HEK293T (cell line): ENCODE data around the gene PBX1.

Source experiments
- CTCF ChIA-PET: fragments of 350-600 bp; formaldehyde crosslinking; extraction: SDS; loops from one replicate; lab custom pipeline; 2021; ENCODE audit warnings: antibody characterized with exemption, inconsistent platforms; lab: Yijun Ruan, JAX
- POLR2A ChIA-PET: fragments of 350-600 bp; formaldehyde crosslinking; extraction: SDS; loops from one replicate; lab custom pipeline; 2020; ENCODE audit warnings: antibody characterized with exemption, inconsistent platforms; lab: Yijun Ruan, JAX
- DNase-seq: peaks from one replicate; pipeline ENCODE4 v3.0.0; 2012; ENCODE audit warnings: mixed read lengths; ENCODE audit errors: extremely low spot score
- ARNT ChIP-seq: fragments of 450-650 bp; IDR thresholded peaks from 2 replicates; pipeline ENCODE4 v1.6.1; 2017; ENCODE audit warnings: mild to moderate bottlenecking
- BHLHE40 ChIP-seq: fragments of 450-650 bp; IDR thresholded peaks from 2 replicates; pipeline ENCODE4 v1.6.1; 2016; ENCODE audit warnings: mild to moderate bottlenecking, moderate library complexity, borderline replicate concordance
- CTBP1 ChIP-seq: fragments of 450-650 bp; IDR thresholded peaks from 2 replicates; pipeline ENCODE4 v1.6.1; 2016; ENCODE audit warnings: borderline replicate concordance
- ELF4 ChIP-seq: fragments of 450-650 bp; IDR thresholded peaks from 2 replicates; pipeline ENCODE4 v1.6.1; 2017; ENCODE audit warnings: antibody characterized with exemption
- FOXA1 ChIP-seq: fragments of 450-650 bp; IDR thresholded peaks from 2 replicates; pipeline ENCODE4 v1.6.1; 2016; ENCODE audit warnings: mild to moderate bottlenecking
- FOXK2 ChIP-seq: fragments of 450-650 bp; IDR thresholded peaks from 2 replicates; pipeline ENCODE4 v1.6.1; 2016; ENCODE audit warnings: mild to moderate bottlenecking
- FOXM1 ChIP-seq: fragments of 450-650 bp; IDR thresholded peaks from 2 replicates; pipeline ENCODE4 v1.6.1; 2017; ENCODE audit warnings: mild to moderate bottlenecking, borderline replicate concordance
- HDGF ChIP-seq: fragments of 450-650 bp; IDR thresholded peaks from 2 replicates; pipeline ENCODE4 v1.6.1; 2017; ENCODE audit warnings: antibody characterized with exemption, borderline replicate concordance
- L3MBTL2 ChIP-seq: fragments of 450-650 bp; conservative IDR thresholded peaks from 2 replicates; pipeline ENCODE4 v1.6.1; 2016; ENCODE audit warnings: mild to moderate bottlenecking
- LEF1 ChIP-seq: fragments of 450-650 bp; IDR thresholded peaks from 2 replicates; pipeline ENCODE4 v1.6.1; 2017; ENCODE audit warnings: mild to moderate bottlenecking, borderline replicate concordance
- NFRKB ChIP-seq: fragments of 450-650 bp; IDR thresholded peaks from 2 replicates; pipeline ENCODE4 v1.6.1; 2016; ENCODE audit warnings: mild to moderate bottlenecking, moderate library complexity
- PKNOX1 ChIP-seq: fragments of 450-650 bp; IDR thresholded peaks from 2 replicates; pipeline ENCODE4 v1.6.1; 2016
- SP1 ChIP-seq: fragments of 450-650 bp; IDR thresholded peaks from 2 replicates; pipeline ENCODE4 v1.6.1; 2017
- SUZ12 ChIP-seq: fragments of 450-650 bp; IDR thresholded peaks from 2 replicates; pipeline ENCODE4 v1.6.1; 2016; ENCODE audit warnings: mild to moderate bottlenecking
- TARDBP ChIP-seq: fragments of 450-650 bp; IDR thresholded peaks from 2 replicates; pipeline ENCODE4 v1.6.1; 2016
- ZNF384 ChIP-seq: fragments of 450-650 bp; IDR thresholded peaks from 2 replicates; pipeline ENCODE4 v1.6.1; 2016

The PBX1 gene

GRCh38 chr1:164653705-164654104 is 94.7 kb downstream of the PBX1 start:
- ChIA-PET POLR2A (interaction anchor here (0.6 kb wide), 1 partner anchor 115 kb away, joined by 4 read pairs; no protein-coding TSS in a partner anchor), CTCF (interaction anchor here (0.8 kb wide), 1 partner anchor 12 kb away, joined by 3 read pairs; no protein-coding TSS in a partner anchor)
- no peak for DNase-seq
- TF ChIP-seq BHLHE40 (no peak), FOXA1 (no peak), FOXM1 (no peak), PKNOX1 (no peak), NFRKB (no peak), HDGF (no peak), SUZ12 (no peak), CTBP1 (no peak), LEF1 (no peak), L3MBTL2 (no peak), ZNF384 (no peak), ELF4 (no peak), FOXK2 (no peak), SP1 (no peak)

GRCh38 chr1:164654200-164654599 is 95.2 kb downstream of the PBX1 start:
- no peak for DNase-seq
- CTCF ChIA-PET, result interaction anchor here (0.8 kb wide), 1 partner anchor 13 kb away, joined by 3 read pairs; no protein-coding TSS in a partner anchor
- TF ChIP-seq LEF1 (no peak), FOXK2 (no peak), ARNT (no peak)
- POLR2A ChIA-PET, result interaction anchor here (0.6 kb wide), 1 partner anchor 114 kb away, joined by 4 read pairs; no protein-coding TSS in a partner anchor

- CTCF ChIA-PET, result interaction anchor here (1.1 kb wide), 1 partner anchor 15 kb away, joined by 3 read pairs; no protein-coding TSS in a partner anchor
- TF ChIP-seq SP1 (no peak), BHLHE40 (no peak), ARNT (no peak), HDGF (no peak), CTBP1 (no peak), FOXA1 (no peak), FOXK2 (no peak), NFRKB (no peak), TARDBP (no peak), FOXM1 (no peak), SUZ12 (no peak), ZNF384 (no peak), LEF1 (no peak), PKNOX1 (no peak), ELF4 (no peak), L3MBTL2 (no peak)
- DNase-seq, result no peak
- POLR2A ChIA-PET, result no interaction called here
Measured at GRCh38 chr1:164658864-164659263, 99.9 kb downstream of the PBX1 start.

GRCh38 chr1:164659621-164660411 is 100.8 kb downstream of the PBX1 start:
- DNase-seq, result no peak
- ChIA-PET CTCF (interaction anchor here (1.1 kb wide), 1 partner anchor 14 kb away, joined by 3 read pairs; no protein-coding TSS in a partner anchor), POLR2A (no interaction called here)
- TF ChIP-seq FOXA1, result no peak
- TF ChIP-seq FOXK2, result no peak
- TF ChIP-seq ZNF384, result no peak
- no peak for TF ChIP-seq BHLHE40
- no peak for TF ChIP-seq HDGF
- no peak for TF ChIP-seq ELF4
- TF ChIP-seq TARDBP, result no peak
- no peak for TF ChIP-seq PKNOX1
- TF ChIP-seq SUZ12, result no peak
- TF ChIP-seq L3MBTL2, result no peak
- no peak for TF ChIP-seq CTBP1
- no peak for TF ChIP-seq FOXM1
- TF ChIP-seq NFRKB, result no peak
- no peak for TF ChIP-seq LEF1
- no peak for TF ChIP-seq SP1
- no peak for TF ChIP-seq ARNT

- no peak for TF ChIP-seq ZNF384
- no peak for TF ChIP-seq PKNOX1
- TF ChIP-seq BHLHE40, result no peak
- TF ChIP-seq FOXM1, result no peak
- TF ChIP-seq FOXA1, result no peak
- TF ChIP-seq ELF4, result no peak
- no peak for TF ChIP-seq TARDBP
- no peak for TF ChIP-seq SUZ12
- no peak for TF ChIP-seq HDGF
- TF ChIP-seq FOXK2, result no peak
- TF ChIP-seq L3MBTL2, result no peak
- TF ChIP-seq NFRKB, result no peak
- no peak for TF ChIP-seq ARNT
- no peak for TF ChIP-seq SP1
- TF ChIP-seq CTBP1, result no peak
- no peak for TF ChIP-seq LEF1
- ChIA-PET POLR2A (no interaction called here), CTCF (no interaction called here)
- DNase-seq, result no peak
Measured at GRCh38 chr1:164660412-164660772, 101.4 kb downstream of the PBX1 start.

GRCh38 chr1:164660775-164661174 is 101.8 kb downstream of the PBX1 start:
- ChIA-PET CTCF (no interaction called here), POLR2A (no interaction called here)
- DNase-seq, result no peak
- TF ChIP-seq PKNOX1, result no peak
- TF ChIP-seq ZNF384, result no peak
